Fibroblast of pulmonary artery (primary cell): Measurements from ENCODE around the gene PCDH9.
A peak's percentile ranks its signal among the peaks of the same experiment; 100 is the strongest.

Experiments
- DNase-seq: peaks from one replicate; pipeline ENCODE4 v3.0.0-alpha.2; 2010; ENCODE audit warnings: low read depth
- H3K4me3 ChIP-seq: replicated peaks from 2 replicates; pipeline ENCODE4 v1.5.1; 2011; ENCODE audit warnings: low read depth, mild to moderate bottlenecking, control low read depth, low read length, moderate library complexity
- CTCF ChIP-seq: IDR thresholded peaks from 2 replicates; pipeline ENCODE4 v1.5.1; 2011; ENCODE audit warnings: mild to moderate bottlenecking, control low read depth, low read length, inconsistent platforms; ENCODE audit errors: missing control alignments

The PCDH9 gene

GRCh38 chr13:66585669-66586203, 644.4 kb downstream of the PCDH9 start:
- no peak for TF ChIP-seq CTCF
- H3K4me3 ChIP-seq: no peak overlapping the region
- DNase-seq: no peak

- no peak for TF ChIP-seq CTCF
- DNase-seq: no peak
- H3K4me3 ChIP-seq: no peak overlapping the region
Measured at GRCh38 chr13:66581675-66582074, 648.5 kb downstream of the PCDH9 start.

- DNase-seq: no peak
- no peak overlapping the region for H3K4me3 ChIP-seq
- TF ChIP-seq CTCF: no peak
Measured at GRCh38 chr13:66578305-66578704, 651.8 kb downstream of the PCDH9 start.

- no peak overlapping the region for H3K4me3 ChIP-seq
- DNase-seq: no peak
- no peak for TF ChIP-seq CTCF
Measured at GRCh38 chr13:66577358-66577757, 652.8 kb downstream of the PCDH9 start.

- H3K4me3 ChIP-seq: no peak overlapping the region
- no peak for DNase-seq
- no peak for TF ChIP-seq CTCF
Measured at GRCh38 chr13:66576381-66576780, 653.8 kb downstream of the PCDH9 start.

- no peak overlapping the region for H3K4me3 ChIP-seq
- no peak for TF ChIP-seq CTCF
- DNase-seq: peak; percentile 31
Measured at GRCh38 chr13:66574606-66575005, 655.5 kb downstream of the PCDH9 start.

GRCh38 chr13:66567899-66568612, 662.1 kb downstream of the PCDH9 start:
- DNase-seq: no peak
- TF ChIP-seq CTCF: no peak
- no peak overlapping the region for H3K4me3 ChIP-seq
